HepG2 (cell line): ENCODE results near the gene STUB1. TPM values are rescaled to one million over a fixed set of nuclear protein-coding genes. Genes with fewer than 3 reads are reported as not detected.

Experiments
- ATF3 ChIP-seq: sonication (generic); formaldehyde crosslinking; IDR thresholded peaks from 2 replicates; pipeline ENCODE4 v1.4.0; 2020; ENCODE audit warnings: missing genetic modification reagents
- NR2F2 ChIP-seq: IDR thresholded peaks from 2 replicates; pipeline ENCODE4 v1.6.1; 2012; ENCODE audit warnings: low read depth, inconsistent platforms, borderline replicate concordance
- PHF8 ChIP-seq: sonication (generic); formaldehyde crosslinking; IDR thresholded peaks from 2 replicates; pipeline ENCODE4 v1.5.0; 2020; ENCODE audit warnings: missing genetic modification reagents
- UBTF ChIP-seq: sonication (generic); formaldehyde crosslinking; IDR thresholded peaks from 2 replicates; pipeline ENCODE4 v1.4.0; 2020; ENCODE audit warnings: mild to moderate bottlenecking, missing genetic modification reagents
- ZBTB49 ChIP-seq: sonication (generic); formaldehyde crosslinking; IDR thresholded peaks from 2 replicates; pipeline ENCODE4 v1.4.0; 2020; ENCODE audit warnings: missing genetic modification reagents, borderline replicate concordance
- ZFP91 ChIP-seq: sonication (generic); formaldehyde crosslinking; IDR thresholded peaks from 2 replicates; pipeline ENCODE4 v1.9.0; 2022; ENCODE audit warnings: missing genetic modification reagents, mild to moderate bottlenecking, borderline replicate concordance
- ZMYM2 ChIP-seq: sonication (generic); formaldehyde crosslinking; IDR thresholded peaks from 2 replicates; pipeline ENCODE4 v1.8.0; 2022; ENCODE audit warnings: mild to moderate bottlenecking, missing genetic modification reagents
- ZNF333 ChIP-seq: sonication (generic); formaldehyde crosslinking; IDR thresholded peaks from 2 replicates; pipeline ENCODE4 v1.4.0; 2020; ENCODE audit warnings: mild to moderate bottlenecking, missing genetic modification reagents, borderline replicate concordance
- ZNF367 ChIP-seq: sonication (generic); formaldehyde crosslinking; IDR thresholded peaks from 2 replicates; pipeline ENCODE4 v1.4.0; 2020; ENCODE audit warnings: missing genetic modification reagents, borderline replicate concordance
- polyA plus RNA-seq, 8 experiments: library from polyadenylated mRNA; depleted of rRNA in 3 of 8; stranded (reverse) in 7 of 8; unstranded in 1 of 8; fragments of >200 nt; fragmentation: Illumina TruSeq in 4 of 8; extraction: Trizol in 4 of 8; gene quantifications; 2 replicates each; pipeline versions ENCODE4 v1.2.1 to v1.2.3, GENCODE V29; 2011 to 2016; ENCODE audit warnings: low read depth in 4 of 8, missing spikeins in 1 of 8, mixed read lengths in 1 of 8; ENCODE audit not compliant: insufficient read depth in 1 of 8
- total RNA-seq, 5 experiments: library from RNA; depleted of rRNA; stranded (reverse); fragments of >200 nt; fragmentation: Illumina TruSeq; extraction: Trizol; gene quantifications; 2 replicates each; pipeline ENCODE4 v1.2.3, GENCODE V29; 2016; ENCODE audit warnings: low read depth in 1 of 5
- TF ChIP-seq, protein P1 (sequence below): sonication (generic); formaldehyde crosslinking; IDR thresholded peaks from 2 replicates; pipeline ENCODE4 v1.5.0; 2020; ENCODE audit warnings: mild to moderate bottlenecking, missing genetic modification reagents, borderline replicate concordance
- TF ChIP-seq, protein P2 (sequence below): sonication (generic); formaldehyde crosslinking; IDR thresholded peaks from 2 replicates; pipeline ENCODE4 v1.5.0; 2020; ENCODE audit warnings: mild to moderate bottlenecking, low read depth, missing genetic modification reagents, borderline replicate concordance

Gene STUB1
- total and polyA plus RNA-seq, 2 of the 13 experiments (the other 11 are each of a cell fraction or from before 2014, with no cell fraction given), result 52.9 to 78.2 TPM

DNA sequence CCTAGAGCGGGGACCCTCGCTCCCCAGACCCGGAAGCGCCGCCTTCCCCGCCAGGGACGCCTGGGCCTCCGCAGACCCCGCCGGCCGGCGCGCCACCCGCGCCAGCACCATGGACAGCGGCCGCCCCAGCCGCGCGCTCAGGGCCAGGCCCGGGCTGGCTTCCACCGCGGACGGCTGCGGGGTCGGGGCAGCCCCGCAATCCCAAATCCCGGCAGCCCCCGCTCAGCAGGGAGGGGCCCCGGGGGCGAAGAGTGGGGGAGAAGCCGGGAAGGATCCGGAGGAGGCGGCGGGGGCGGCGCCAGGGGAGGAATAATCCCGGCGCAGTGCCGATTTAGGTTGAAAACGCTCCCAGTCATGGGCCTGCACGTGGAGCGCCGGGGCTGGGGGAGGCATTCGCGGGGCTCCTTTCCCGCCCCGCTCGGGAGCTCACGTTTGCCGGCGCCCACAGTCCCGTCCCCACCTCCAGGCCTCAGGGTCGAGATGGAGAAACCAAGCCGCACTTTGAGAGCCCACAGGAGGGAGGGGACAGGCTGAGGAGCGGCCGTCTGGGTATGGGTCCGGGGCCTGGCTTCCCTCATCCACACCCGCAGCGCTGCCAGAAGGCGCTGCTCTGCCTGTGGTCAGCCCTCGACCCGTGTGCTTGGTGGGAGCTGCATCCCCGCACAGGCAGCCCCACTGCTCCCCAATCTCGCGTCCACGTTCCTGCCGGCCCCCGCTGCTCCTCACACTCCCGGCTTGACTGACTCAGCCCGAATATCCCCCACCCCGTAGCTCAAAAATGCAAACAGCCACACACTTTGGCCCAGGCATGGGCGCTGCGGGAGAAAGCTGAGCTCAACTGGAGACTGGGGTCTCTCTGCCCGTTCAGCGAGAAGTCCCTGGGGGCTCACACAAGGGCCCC is 20.7 kb downstream of the STUB1 start (continued):
- TF ChIP-seq ATF3 (CRISPR knock-in tag), result peak; percentile 21; the same call in 1 of the 2 replicates
- TF ChIP-seq ZBTB49, result no peak
- TF ChIP-seq PHF8 (CRISPR knock-in tag), result no peak
- TF ChIP-seq, protein P1, sequence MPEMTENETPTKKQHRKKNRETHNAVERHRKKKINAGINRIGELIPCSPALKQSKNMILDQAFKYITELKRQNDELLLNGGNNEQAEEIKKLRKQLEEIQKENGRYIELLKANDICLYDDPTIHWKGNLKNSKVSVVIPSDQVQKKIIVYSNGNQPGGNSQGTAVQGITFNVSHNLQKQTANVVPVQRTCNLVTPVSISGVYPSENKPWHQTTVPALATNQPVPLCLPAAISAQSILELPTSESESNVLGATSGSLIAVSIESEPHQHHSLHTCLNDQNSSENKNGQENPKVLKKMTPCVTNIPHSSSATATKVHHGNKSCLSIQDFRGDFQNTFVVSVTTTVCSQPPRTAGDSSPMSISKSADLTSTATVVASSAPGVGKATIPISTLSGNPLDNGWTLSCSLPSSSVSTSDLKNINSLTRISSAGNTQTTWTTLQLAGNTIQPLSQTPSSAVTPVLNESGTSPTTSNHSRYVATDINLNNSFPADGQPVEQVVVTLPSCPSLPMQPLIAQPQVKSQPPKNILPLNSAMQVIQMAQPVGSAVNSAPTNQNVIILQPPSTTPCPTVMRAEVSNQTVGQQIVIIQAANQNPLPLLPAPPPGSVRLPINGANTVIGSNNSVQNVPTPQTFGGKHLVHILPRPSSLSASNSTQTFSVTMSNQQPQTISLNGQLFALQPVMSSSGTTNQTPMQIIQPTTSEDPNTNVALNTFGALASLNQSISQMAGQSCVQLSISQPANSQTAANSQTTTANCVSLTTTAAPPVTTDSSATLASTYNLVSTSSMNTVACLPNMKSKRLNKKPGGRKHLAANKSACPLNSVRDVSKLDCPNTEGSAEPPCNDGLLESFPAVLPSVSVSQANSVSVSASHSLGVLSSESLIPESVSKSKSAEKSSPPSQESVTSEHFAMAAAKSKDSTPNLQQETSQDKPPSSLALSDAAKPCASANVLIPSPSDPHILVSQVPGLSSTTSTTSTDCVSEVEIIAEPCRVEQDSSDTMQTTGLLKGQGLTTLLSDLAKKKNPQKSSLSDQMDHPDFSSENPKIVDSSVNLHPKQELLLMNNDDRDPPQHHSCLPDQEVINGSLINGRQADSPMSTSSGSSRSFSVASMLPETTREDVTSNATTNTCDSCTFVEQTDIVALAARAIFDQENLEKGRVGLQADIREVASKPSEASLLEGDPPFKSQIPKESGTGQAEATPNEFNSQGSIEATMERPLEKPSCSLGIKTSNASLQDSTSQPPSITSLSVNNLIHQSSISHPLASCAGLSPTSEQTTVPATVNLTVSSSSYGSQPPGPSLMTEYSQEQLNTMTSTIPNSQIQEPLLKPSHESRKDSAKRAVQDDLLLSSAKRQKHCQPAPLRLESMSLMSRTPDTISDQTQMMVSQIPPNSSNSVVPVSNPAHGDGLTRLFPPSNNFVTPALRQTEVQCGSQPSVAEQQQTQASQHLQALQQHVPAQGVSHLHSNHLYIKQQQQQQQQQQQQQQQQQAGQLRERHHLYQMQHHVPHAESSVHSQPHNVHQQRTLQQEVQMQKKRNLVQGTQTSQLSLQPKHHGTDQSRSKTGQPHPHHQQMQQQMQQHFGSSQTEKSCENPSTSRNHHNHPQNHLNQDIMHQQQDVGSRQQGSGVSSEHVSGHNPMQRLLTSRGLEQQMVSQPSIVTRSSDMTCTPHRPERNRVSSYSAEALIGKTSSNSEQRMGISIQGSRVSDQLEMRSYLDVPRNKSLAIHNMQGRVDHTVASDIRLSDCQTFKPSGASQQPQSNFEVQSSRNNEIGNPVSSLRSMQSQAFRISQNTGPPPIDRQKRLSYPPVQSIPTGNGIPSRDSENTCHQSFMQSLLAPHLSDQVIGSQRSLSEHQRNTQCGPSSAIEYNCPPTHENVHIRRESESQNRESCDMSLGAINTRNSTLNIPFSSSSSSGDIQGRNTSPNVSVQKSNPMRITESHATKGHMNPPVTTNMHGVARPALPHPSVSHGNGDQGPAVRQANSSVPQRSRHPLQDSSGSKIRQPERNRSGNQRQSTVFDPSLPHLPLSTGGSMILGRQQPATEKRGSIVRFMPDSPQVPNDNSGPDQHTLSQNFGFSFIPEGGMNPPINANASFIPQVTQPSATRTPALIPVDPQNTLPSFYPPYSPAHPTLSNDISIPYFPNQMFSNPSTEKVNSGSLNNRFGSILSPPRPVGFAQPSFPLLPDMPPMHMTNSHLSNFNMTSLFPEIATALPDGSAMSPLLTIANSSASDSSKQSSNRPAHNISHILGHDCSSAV (CRISPR knock-in tag), result no peak
- no peak for TF ChIP-seq NR2F2
- TF ChIP-seq ZMYM2, result no peak
- TF ChIP-seq, protein P2, sequence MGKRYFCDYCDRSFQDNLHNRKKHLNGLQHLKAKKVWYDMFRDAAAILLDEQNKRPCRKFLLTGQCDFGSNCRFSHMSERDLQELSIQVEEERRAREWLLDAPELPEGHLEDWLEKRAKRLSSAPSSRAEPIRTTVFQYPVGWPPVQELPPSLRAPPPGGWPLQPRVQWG, result no peak
- TF ChIP-seq ZNF333 (CRISPR knock-in tag), result no peak
- no peak for TF ChIP-seq ZFP91 (CRISPR knock-in tag)
- TF ChIP-seq UBTF, result no peak
- peak; percentile 89; the same call in 1 of the 2 replicates for TF ChIP-seq ZNF367 (CRISPR knock-in tag)
